ENCODE data around the gene CDC42BPA. TPM values are rescaled to one million over a fixed set of nuclear protein-coding genes. Genes with fewer than 3 reads are reported as not detected.
"Not testable (repeated sequence)": the region's sequence is repeated elsewhere in the genome, so short reads cannot be mapped to it uniquely, and the experiment has no call there.

CDC42BPA gene
- total RNA-seq, 1 donor from 2014 or later: 37.4 TPM

- DNase-seq: no peak
- ATAC-seq: no peak
- intact Hi-C loops (cut with micrococcal nuclease): no loop called here
Measured at GRCh38 chr1:227312361-227313025, 5.8 kb downstream of the CDC42BPA start.

GRCh38 chr1:227311389-227312001 lies 6.8 kb downstream of the CDC42BPA start:
- no peak for ATAC-seq
- intact Hi-C loops (cut with micrococcal nuclease): no loop called here
- no peak for DNase-seq

- ATAC-seq (no peak), DNase-seq (no peak)
- intact Hi-C loops (cut with micrococcal nuclease): no loop called here
Measured at GRCh38 chr1:227308367-227309336, 9.6 kb downstream of the CDC42BPA start.

GRCh38 chr1:227306689-227307088 lies 11.6 kb downstream of the CDC42BPA start:
- intact Hi-C loops (cut with micrococcal nuclease): no loop called here
- ATAC-seq (no peak), DNase-seq (no peak)

GRCh38 chr1:227305894-227306626 lies 12.2 kb downstream of the CDC42BPA start:
- DNase-seq: no peak
- ATAC-seq: no peak
- intact Hi-C loops (cut with micrococcal nuclease): no loop called here

GRCh38 chr1:227304665-227305064 lies 13.6 kb downstream of the CDC42BPA start:
- no peak for DNase-seq
- ATAC-seq: no peak
- intact Hi-C loops (cut with micrococcal nuclease): no loop called here

- no peak for ATAC-seq
- DNase-seq: no peak
- intact Hi-C loops (cut with micrococcal nuclease): no loop called here
Measured at GRCh38 chr1:227303662-227304061, 14.6 kb downstream of the CDC42BPA start.

GRCh38 chr1:227300682-227301081 lies 17.6 kb downstream of the CDC42BPA start:
- intact Hi-C loops (cut with micrococcal nuclease): no loop called here
- no peak for DNase-seq
- ATAC-seq: no peak

GRCh38 chr1:227299688-227300087 lies 18.6 kb downstream of the CDC42BPA start:
- ATAC-seq: no peak
- intact Hi-C loops (cut with micrococcal nuclease): no loop called here
- DNase-seq: no peak

GRCh38 chr1:227299241-227299627 lies 19.1 kb downstream of the CDC42BPA start:
- ATAC-seq (no peak), DNase-seq (no peak)
- intact Hi-C loops (cut with micrococcal nuclease): no loop called here

- intact Hi-C loops (cut with micrococcal nuclease): no loop called here
- ATAC-seq (no peak), DNase-seq (no peak)
Measured at GRCh38 chr1:227298512-227299240, 19.6 kb downstream of the CDC42BPA start.

GRCh38 chr1:227297073-227297793 lies 21.1 kb downstream of the CDC42BPA start:
- ATAC-seq (no peak), DNase-seq (no peak)
- intact Hi-C loops (cut with micrococcal nuclease): no loop called here

- no peak for DNase-seq
- ATAC-seq: no peak
- intact Hi-C loops (cut with micrococcal nuclease): no loop called here
Measured at GRCh38 chr1:227295609-227296008, 22.7 kb downstream of the CDC42BPA start.

GRCh38 chr1:227285745-227286144 lies 32.5 kb downstream of the CDC42BPA start:
- DNase-seq (no peak), ATAC-seq (no peak)
- intact Hi-C loops (cut with micrococcal nuclease): no loop called here

- no peak for DNase-seq
Measured at GRCh38 chr1:227281371-227281770, 36.9 kb downstream of the CDC42BPA start.

GRCh38 chr1:227280836-227281235 lies 37.5 kb downstream of the CDC42BPA start:
- intact Hi-C loops (cut with micrococcal nuclease): no loop called here
- no peak for ATAC-seq
- DNase-seq: no peak

More at GRCh38 chr1:227281371-227281770, 36.9 kb downstream of the CDC42BPA start:
- no peak for ATAC-seq
- intact Hi-C loops (cut with micrococcal nuclease): no loop called here

GRCh38 chr1:227276156-227276693 lies 42.1 kb downstream of the CDC42BPA start:
- intact Hi-C loops (cut with micrococcal nuclease); ATAC-seq: not testable (repeated sequence)
- DNase-seq: peak; percentile 22

GRCh38 chr1:227273557-227273956 lies 44.7 kb downstream of the CDC42BPA start:
- intact Hi-C loops (cut with micrococcal nuclease): no loop called here
- ATAC-seq (no peak), DNase-seq (no peak)
